Measurements from ENCODE around the gene NFXL1. TPM values are rescaled to one million over a fixed set of nuclear protein-coding genes. Genes with fewer than 3 reads are reported as not detected.
A peak's percentile ranks its signal among the peaks of the same experiment; 100 is the strongest.

Gene NFXL1
- total RNA-seq, 6 donors from 2014 or later, result 5.0 to 23.4 (median 10.6) TPM

DNA sequence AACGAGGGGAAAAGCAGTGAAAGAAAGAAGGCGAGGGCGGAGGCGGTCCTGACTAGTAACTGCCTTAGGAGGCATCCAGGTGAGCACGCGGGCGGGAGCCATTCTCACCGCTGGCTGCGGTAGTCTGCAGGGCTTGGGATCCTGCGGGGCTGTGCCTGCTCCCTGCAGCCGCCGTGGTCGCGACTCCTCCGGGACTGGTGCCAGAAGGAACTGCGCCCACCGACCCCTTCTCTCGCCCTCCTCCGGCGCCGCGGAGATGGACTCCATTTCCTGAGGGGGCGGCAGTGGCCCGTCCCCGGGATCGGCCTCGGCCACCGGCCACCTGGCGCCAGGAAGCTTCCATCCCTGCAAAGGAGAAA lies 543 bp downstream of the NFXL1 start:
- peaks cover 9 to 26% (median 22%) of the 10 kb centered on the region in 4 donors for H3K4me1 ChIP-seq
- ATAC-seq (ENCODE audit: low FRiP score in 2 of 2) (peak; percentile 50 to 68), DNase-seq (peak; percentile 36 to 88)
- peaks cover 0 to 26% (median 5%) of the 10 kb centered on the region in 4 donors for H3K36me3 ChIP-seq
- H3K9me3 ChIP-seq, result no peaks in the 10 kb centered on the region
- H3K27ac ChIP-seq, result peak overlapping the region; percentile 75 to 90 (median 82)
- H3K27me3 ChIP-seq, result no peaks in the 10 kb centered on the region
- peak overlapping the region; percentile 79 to 94 (median 84) for H3K4me3 ChIP-seq
- TF ChIP-seq POLR2AphosphoS5 (IDR thresholded peaks at IDR 0.05) (no peak), POLR2A (IDR thresholded peaks at IDR 0.05) (no peak), EP300 (IDR thresholded peaks at IDR 0.05) (no peak)
- TF ChIP-seq, protein P1, sequence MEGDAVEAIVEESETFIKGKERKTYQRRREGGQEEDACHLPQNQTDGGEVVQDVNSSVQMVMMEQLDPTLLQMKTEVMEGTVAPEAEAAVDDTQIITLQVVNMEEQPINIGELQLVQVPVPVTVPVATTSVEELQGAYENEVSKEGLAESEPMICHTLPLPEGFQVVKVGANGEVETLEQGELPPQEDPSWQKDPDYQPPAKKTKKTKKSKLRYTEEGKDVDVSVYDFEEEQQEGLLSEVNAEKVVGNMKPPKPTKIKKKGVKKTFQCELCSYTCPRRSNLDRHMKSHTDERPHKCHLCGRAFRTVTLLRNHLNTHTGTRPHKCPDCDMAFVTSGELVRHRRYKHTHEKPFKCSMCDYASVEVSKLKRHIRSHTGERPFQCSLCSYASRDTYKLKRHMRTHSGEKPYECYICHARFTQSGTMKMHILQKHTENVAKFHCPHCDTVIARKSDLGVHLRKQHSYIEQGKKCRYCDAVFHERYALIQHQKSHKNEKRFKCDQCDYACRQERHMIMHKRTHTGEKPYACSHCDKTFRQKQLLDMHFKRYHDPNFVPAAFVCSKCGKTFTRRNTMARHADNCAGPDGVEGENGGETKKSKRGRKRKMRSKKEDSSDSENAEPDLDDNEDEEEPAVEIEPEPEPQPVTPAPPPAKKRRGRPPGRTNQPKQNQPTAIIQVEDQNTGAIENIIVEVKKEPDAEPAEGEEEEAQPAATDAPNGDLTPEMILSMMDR (IDR thresholded peaks at IDR 0.05), result no peak
- WGBS, 2 donors, result 1% methylated on average over 14 to 27 of the region's 29 CpGs

GRCh38 chr4:47913330-47913729 lies 1.1 kb downstream of the NFXL1 start:
- DNase-seq (no peak), ATAC-seq (ENCODE audit: low FRiP score in 2 of 2) (no peak)
- Histone ChIP-seq H3K27me3 (no peaks in the 10 kb centered on the region), H3K27ac (peak overlapping the region; percentile 75 to 90 (median 82)), H3K9me3 (no peaks in the 10 kb centered on the region), H3K4me1 (peaks cover 9 to 26% (median 22%) of the 10 kb centered on the region in 4 donors), H3K4me3 (peak overlapping the region; percentile 79 to 94 (median 84)), H3K36me3 (peaks cover 0 to 31% (median 5%) of the 10 kb centered on the region in 4 donors)
- TF ChIP-seq EP300 (IDR thresholded peaks at IDR 0.05) (no peak), POLR2A (IDR thresholded peaks at IDR 0.05) (no peak), POLR2AphosphoS5 (IDR thresholded peaks at IDR 0.05) (no peak)
- TF ChIP-seq, protein P1 (IDR thresholded peaks at IDR 0.05), result no peak
- WGBS, 2 donors, result 12 to 17% methylated on average over 4 of the region's 4 CpGs

DNA sequence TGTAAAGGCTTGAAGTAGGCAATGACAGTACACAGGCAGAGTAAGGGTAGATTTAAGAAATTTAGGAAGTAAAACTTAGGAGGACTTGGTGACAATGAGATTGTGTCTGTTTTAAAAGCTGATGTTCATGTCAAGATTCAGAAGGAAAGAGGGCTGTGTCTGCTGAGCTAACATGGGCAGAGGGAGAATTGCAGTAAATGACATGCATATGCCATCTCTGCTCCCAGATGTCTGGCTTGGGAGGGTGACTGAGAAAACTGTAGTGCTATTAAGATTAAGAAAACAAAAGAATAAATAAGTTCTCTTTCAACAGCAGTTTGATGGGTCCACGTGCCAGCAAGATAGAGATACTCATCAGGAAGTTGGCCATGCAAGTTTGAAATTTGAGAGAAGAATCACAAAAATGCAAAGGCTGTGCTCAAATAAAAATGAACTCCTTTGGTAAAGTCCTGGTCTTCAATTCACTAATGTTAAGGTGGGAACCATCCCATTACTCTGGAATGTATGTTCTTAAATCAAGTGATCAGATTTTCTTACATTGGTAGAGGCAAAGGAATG lies 7.2 kb downstream of the NFXL1 start:
- Histone ChIP-seq H3K9me3 (no peaks in the 10 kb centered on the region), H3K27ac (no peak overlapping the region), H3K4me1 (peaks cover 0 to 8% (median 6%) of the 10 kb centered on the region in 4 donors), H3K4me3 (no peak overlapping the region), H3K36me3 (peaks cover 0 to 82% (median 9%) of the 10 kb centered on the region in 4 donors), H3K27me3 (no peaks in the 10 kb centered on the region)
- ATAC-seq (ENCODE audit: low FRiP score in 2 of 2) (no peak), DNase-seq (no peak)
- 0 to 57% methylated on average over 1 of the region's 1 CpG for WGBS, 2 donors
- TF ChIP-seq, protein P1 (IDR thresholded peaks at IDR 0.05), result no peak
- TF ChIP-seq POLR2A (IDR thresholded peaks at IDR 0.05) (no peak), EP300 (IDR thresholded peaks at IDR 0.05) (no peak)

DNA sequence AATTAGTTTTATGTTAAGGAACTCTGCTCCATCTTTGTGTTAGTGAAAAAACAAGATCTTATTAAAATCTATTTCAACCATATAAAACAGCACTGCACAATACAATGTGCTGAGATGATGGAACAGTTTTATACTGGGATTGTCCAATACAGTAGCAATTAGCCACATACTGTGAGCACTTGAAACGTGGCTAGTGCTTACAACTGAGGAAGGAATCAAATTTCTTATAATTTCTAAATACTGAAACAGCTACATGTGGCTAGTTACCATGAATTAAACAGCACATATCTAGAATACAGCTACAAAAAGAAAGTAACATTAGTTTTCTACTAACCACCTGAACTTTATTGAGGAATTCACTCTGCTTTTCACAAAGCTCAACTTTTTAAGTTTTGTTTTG lies 14.7 kb downstream of the NFXL1 start:
- H3K36me3 ChIP-seq, result peaks cover 15 to 86% (median 37%) of the 10 kb centered on the region in 4 donors
- 60 to 71% methylated on average over 1 of the region's 1 CpG for WGBS, 2 donors
- H3K27ac ChIP-seq, result no peak overlapping the region
- H3K9me3 ChIP-seq, result no peaks in the 10 kb centered on the region
- no peak for ATAC-seq (ENCODE audit: low FRiP score in 2 of 2)
- no peak overlapping the region for H3K4me3 ChIP-seq
- H3K27me3 ChIP-seq, result no peaks in the 10 kb centered on the region
- DNase-seq, result no peak
- no peak for TF ChIP-seq EP300 (IDR thresholded peaks at IDR 0.05)
- no peak for TF ChIP-seq POLR2AphosphoS5 (IDR thresholded peaks at IDR 0.05)
- no peaks in the 10 kb centered on the region for H3K4me1 ChIP-seq

- ATAC-seq (ENCODE audit: low FRiP score in 2 of 2) (no peak), DNase-seq (no peak)
- H3K4me3 ChIP-seq, result no peak overlapping the region
- no peaks in the 10 kb centered on the region for H3K27me3 ChIP-seq
- no peaks in the 10 kb centered on the region for H3K9me3 ChIP-seq
- H3K36me3 ChIP-seq, result peaks cover 17 to 93% (median 33%) of the 10 kb centered on the region in 4 donors
- no peaks in the 10 kb centered on the region for H3K4me1 ChIP-seq
- no peak overlapping the region for H3K27ac ChIP-seq
- TF ChIP-seq POLR2AphosphoS5 (IDR thresholded peaks at IDR 0.05) (no peak), EP300 (IDR thresholded peaks at IDR 0.05) (no peak), POLR2A (IDR thresholded peaks at IDR 0.05) (no peak)
- TF ChIP-seq, protein P1 (IDR thresholded peaks at IDR 0.05), result no peak
- WGBS, 2 donors, result 89 to 96% methylated on average over 1 of the region's 1 CpG
Measured at GRCh38 chr4:47891928-47892327, 22.5 kb downstream of the NFXL1 start.
